ENCODE data around the gene SHISAL1. TPM values are rescaled to one million over a fixed set of nuclear protein-coding genes. Genes with fewer than 3 reads are reported as not detected.

The SHISAL1 gene
- total RNA-seq, 1 donor from 2014 or later: 2.8 TPM

GRCh38 chr22:44207173-44207980 is 105.4 kb downstream of the SHISAL1 start:
- no peaks in the 10 kb centered on the region for H3K36me3 Mint-ChIP-seq
- H3K27me3 Mint-ChIP-seq: peaks cover 21% of the 10 kb centered on the region
- H3K4me1 Mint-ChIP-seq (ENCODE audit: unreplicated experiment): peaks cover 15% of the 10 kb centered on the region
- no peak overlapping the region for H3K27ac Mint-ChIP-seq
- H3K9me3 Mint-ChIP-seq: peaks cover 15% of the 10 kb centered on the region
- H3K4me3 Mint-ChIP-seq: no peak overlapping the region
- DNase-seq (ENCODE audit: extremely low spot score, unreplicated experiment): no peak
- no peak for TF ChIP-seq CTCF (conservative IDR thresholded peaks at IDR 0.05)

GRCh38 chr22:44206696-44207095 is 106.1 kb downstream of the SHISAL1 start:
- H3K4me1 Mint-ChIP-seq (ENCODE audit: unreplicated experiment): peaks cover 14% of the 10 kb centered on the region
- H3K27me3 Mint-ChIP-seq: peaks cover 21% of the 10 kb centered on the region
- H3K4me3 Mint-ChIP-seq: no peak overlapping the region
- H3K27ac Mint-ChIP-seq: no peak overlapping the region
- H3K36me3 Mint-ChIP-seq: no peaks in the 10 kb centered on the region
- no peak for TF ChIP-seq CTCF (conservative IDR thresholded peaks at IDR 0.05)
- DNase-seq (ENCODE audit: extremely low spot score, unreplicated experiment): no peak
- peaks cover 15% of the 10 kb centered on the region for H3K9me3 Mint-ChIP-seq

- H3K27me3 Mint-ChIP-seq: peaks cover 18% of the 10 kb centered on the region
- peaks cover 15% of the 10 kb centered on the region for H3K9me3 Mint-ChIP-seq
- H3K36me3 Mint-ChIP-seq: no peaks in the 10 kb centered on the region
Measured at GRCh38 chr22:44206330-44206645, 106.5 kb downstream of the SHISAL1 start.

GRCh38 chr22:44205516-44206329 is 107.0 kb downstream of the SHISAL1 start:
- H3K36me3 Mint-ChIP-seq: no peaks in the 10 kb centered on the region
- H3K4me3 Mint-ChIP-seq: no peak overlapping the region
- peaks cover 10% of the 10 kb centered on the region for H3K4me1 Mint-ChIP-seq (ENCODE audit: unreplicated experiment)
- H3K27me3 Mint-ChIP-seq: peaks cover 14% of the 10 kb centered on the region
- no peak for TF ChIP-seq CTCF (conservative IDR thresholded peaks at IDR 0.05)
- peaks cover 15% of the 10 kb centered on the region for H3K9me3 Mint-ChIP-seq
- no peak overlapping the region for H3K27ac Mint-ChIP-seq
- DNase-seq (ENCODE audit: extremely low spot score, unreplicated experiment): no peak

More at GRCh38 chr22:44206330-44206645, 106.5 kb downstream of the SHISAL1 start:
- peaks cover 10% of the 10 kb centered on the region for H3K4me1 Mint-ChIP-seq (ENCODE audit: unreplicated experiment)
- H3K27ac Mint-ChIP-seq: no peak overlapping the region
- DNase-seq (ENCODE audit: extremely low spot score, unreplicated experiment): no peak
- H3K4me3 Mint-ChIP-seq: no peak overlapping the region
- TF ChIP-seq CTCF (conservative IDR thresholded peaks at IDR 0.05): no peak

- no peak for TF ChIP-seq CTCF (conservative IDR thresholded peaks at IDR 0.05)
- Mint-ChIP-seq H3K4me1 (ENCODE audit: unreplicated experiment) (peaks cover 10% of the 10 kb centered on the region), H3K27me3 (peaks cover 14% of the 10 kb centered on the region), H3K9me3 (peaks cover 10% of the 10 kb centered on the region), H3K36me3 (no peaks in the 10 kb centered on the region), H3K4me3 (no peak overlapping the region), H3K27ac (no peak overlapping the region)
- peak; percentile 55 for DNase-seq (ENCODE audit: extremely low spot score, unreplicated experiment)
Measured at GRCh38 chr22:44204739-44205515, 107.8 kb downstream of the SHISAL1 start.
